Stimulated activated CD4-positive, alpha-beta T cell treated with anti-CD3 and anti-CD28 coated beads, TNF-alpha, amount 100 ng/mL, for 48 hours (primary cell): ENCODE measurements around the gene STAT5A.
"Not testable (repeated sequence)": the region's sequence is repeated elsewhere in the genome, so short reads cannot be mapped to it uniquely, and the experiment has no call there.

Experiments
- DNase-seq, 3 donors: peaks; one replicate each; pipeline ENCODE4 v3.0.0-alpha.2; 2020; ENCODE audit warnings: low read depth in 3 of 3

Gene STAT5A

GRCh38 chr17:42285346-42286050, 2.8 kb upstream of the STAT5A start:
- no peak for DNase-seq

DNA sequence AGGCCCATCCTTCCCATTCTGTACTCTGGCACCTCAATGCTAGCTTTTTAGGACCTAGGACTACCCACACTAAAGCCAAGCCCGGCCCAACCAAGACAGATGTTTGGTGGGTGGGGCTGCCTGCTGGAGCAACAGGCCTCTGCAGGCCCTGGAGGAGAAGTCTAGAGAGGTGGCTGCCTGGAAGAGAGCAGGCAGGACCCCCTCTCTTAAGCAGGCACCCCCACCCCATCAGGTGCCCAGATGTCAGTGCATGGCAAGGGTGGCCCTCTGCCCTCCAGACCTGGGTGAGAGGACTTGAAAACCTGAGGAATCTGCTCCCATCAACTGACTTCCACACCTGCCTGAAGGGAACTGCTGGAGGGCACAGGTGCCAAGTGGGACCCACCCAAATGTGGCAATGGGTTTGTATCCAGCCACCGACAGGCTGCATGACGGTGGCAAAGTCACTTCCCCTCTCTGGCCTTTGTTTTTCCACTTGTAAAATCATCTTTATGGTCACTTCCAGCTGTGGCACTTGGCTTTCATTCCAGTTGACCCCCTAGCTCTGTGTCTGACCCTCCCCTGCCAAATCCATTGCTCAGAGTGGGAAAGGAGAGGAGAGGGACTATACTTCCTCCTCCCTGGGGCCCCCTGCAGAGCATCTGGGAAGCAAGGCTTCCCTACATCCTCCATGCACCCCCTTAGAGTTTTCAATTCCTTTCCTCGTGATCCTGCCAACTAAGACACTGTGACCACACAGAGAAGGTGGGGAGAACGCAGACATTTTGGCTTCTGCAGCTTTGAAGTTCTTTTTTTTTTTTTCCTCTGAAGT, 1.7 kb upstream of the STAT5A start:
- no peak for DNase-seq

- no peak for DNase-seq
Observed at GRCh38 chr17:42287305-42287976, 857 bp upstream of the STAT5A start.

GRCh38 chr17:42288803-42289610, 709 bp downstream of the STAT5A start:
- DNase-seq = no peak

GRCh38 chr17:42289611-42290181, 1.4 kb downstream of the STAT5A start:
- DNase-seq = no peak

- no peak for DNase-seq
Observed at GRCh38 chr17:42290577-42290976, 2.3 kb downstream of the STAT5A start.

DNA sequence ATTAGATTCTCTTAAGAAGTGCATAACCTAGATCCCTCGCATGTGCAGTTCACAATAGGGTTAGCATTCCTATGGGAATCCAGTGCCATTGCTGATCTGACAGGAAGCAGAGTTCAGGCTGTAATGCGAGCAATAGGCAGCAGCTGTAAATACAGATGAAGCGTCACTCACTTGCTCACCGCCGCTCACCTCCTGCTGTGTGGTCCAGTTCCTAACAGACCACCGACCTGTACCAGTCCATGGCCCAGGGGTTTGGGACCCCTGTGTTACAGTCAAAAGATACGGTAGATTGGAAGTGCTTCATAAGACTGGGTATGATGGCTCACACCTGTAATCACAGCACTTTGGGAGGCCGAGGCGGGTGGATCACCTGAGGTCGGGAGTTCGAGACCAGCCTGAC, 2.8 kb downstream of the STAT5A start:
- no peak for DNase-seq

DNA sequence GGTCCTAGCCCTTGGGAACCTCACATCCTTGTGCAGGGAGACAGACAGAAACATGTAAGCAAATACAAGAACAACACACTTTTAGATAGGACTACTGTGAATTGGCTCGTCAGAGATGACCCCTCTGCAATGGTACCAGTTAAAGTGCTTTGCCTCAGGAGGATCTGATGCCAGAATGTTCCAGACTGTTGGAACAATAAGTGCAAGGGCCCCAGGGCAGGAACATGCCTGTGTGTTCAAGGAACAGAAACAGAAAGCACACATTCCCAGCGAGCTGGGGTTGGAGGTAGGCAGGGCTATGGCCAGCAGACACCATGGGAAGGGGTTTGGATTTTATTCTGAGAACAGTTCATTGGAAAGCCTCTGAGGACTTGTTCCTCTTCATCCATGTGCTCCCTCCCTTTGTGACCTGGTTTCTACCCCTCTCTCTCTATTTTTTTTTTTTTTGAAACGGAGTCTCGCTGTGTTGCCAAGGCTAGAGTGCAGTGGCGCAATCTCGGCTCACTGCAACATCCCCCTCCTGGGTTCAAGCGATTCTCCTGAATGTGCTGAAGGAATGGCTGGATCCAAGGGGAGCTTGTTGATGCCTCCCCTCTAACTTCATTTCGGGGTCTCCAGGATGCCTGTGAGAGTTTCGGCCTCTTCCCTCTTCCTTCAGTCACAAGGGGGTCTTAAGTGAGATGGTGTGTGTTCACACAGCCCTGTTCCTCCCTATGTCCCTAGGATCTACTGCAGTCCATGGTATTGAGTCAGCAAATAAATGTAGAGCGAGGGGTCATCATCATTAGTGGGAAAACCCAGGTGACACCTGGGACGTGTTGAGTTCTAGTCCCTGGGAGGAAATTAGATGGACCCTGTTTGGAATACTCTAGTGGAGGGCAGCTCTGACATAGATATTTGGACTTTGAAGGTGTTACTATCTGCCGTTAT, 6.4 kb downstream of the STAT5A start:
- DNase-seq = no peak

- DNase-seq = no peak
Observed at GRCh38 chr17:42296012-42296411, 7.7 kb downstream of the STAT5A start.

- DNase-seq = not testable (repeated sequence)
Observed at GRCh38 chr17:42297775-42298174, 9.5 kb downstream of the STAT5A start.

DNA sequence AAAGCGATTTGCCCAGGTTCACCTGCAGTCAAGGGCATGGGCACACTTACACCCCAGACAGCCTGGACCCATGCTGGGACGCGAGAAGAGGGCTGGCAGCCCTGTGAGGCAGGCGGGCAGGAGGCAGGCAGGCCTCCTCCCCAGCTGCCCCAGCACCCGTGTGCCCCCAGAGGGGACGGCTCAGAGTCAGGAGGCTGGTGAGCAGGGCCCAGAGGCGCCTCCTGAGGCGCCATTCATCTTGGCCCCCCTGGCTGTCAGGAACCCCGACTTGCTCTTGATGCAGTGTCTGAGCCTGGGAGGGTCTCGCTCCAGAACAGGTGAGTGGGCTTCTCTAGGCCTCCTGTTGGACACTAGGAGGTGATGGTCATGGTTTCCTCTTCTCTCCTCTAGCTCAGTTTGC, 11.1 kb downstream of the STAT5A start:
- not testable (repeated sequence) for DNase-seq

- not testable (repeated sequence) for DNase-seq
Observed at GRCh38 chr17:42299913-42300312, 11.6 kb downstream of the STAT5A start.

DNA sequence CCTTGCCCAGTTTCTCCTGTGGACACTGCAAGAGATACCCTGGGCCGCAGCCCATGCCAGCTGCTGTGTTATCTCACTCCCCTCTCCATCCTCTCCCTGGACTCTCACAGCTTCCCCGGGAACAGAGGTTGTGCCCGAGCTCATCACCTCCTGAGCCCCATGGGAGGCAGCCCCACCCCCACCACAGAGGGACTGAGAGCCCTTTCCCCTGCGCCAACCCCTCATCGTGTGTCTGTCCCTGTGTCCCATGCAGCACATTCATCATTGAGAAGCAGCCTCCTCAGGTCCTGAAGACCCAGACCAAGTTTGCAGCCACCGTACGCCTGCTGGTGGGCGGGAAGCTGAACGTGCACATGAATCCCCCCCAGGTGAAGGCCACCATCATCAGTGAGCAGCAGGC, 12.7 kb downstream of the STAT5A start:
- DNase-seq = no peak

DNA sequence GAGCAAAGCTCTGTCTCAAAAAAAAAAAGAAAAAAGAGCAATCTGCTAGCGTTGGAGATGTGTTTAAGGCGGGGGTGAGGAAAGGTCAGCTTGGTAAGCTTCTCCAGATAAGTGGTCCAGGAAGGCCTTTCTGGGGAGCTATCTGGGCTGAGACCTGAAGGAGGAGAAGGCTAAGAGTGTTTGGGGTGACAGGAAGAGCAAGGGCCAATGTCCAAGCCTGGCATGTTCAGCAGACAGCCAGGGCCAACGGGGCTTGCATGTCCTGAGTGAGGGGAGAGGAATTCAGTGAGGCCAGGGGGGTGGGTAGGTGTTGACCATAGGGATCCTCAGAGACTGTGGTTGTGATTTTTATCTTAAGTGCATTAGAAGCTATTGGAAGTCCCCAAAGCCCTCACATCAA, 15.4 kb downstream of the STAT5A start:
- DNase-seq = no peak

DNA sequence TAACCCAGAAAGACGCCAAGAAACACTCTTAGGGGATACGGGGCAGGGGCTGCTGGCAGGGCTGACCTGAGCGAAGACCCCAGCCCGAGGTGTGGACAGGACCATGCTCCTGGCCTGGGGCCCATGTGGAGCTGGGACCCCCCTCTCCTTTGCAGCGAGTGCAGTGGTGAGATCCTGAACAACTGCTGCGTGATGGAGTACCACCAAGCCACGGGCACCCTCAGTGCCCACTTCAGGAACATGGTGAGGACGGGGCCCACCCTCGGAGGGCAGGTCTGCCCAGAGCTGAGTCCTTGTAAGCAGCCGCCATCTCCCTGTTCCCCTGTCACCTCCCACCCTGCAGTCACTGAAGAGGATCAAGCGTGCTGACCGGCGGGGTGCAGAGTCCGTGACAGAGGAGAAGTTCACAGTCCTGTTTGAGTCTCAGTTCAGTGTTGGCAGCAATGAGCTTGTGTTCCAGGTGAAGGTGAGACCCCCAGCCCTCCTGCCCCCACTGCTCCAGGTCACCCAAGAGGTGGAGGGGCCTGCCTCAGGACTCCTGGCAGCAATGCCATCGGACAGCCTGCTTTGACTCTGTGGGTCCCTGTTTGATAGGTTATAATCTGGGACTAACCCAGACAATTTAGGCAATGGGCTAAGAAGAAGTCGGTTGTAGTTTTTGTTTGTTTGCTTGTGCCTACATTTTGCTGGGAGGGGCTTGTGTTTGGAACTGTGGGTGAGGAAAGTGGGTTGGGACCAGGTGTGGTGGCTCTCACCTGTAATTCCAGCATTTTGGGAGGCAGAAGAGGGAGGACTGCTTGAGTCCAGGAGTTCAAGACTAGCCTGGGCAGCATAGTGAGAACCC, 16.1 kb downstream of the STAT5A start:
- DNase-seq = no peak

GRCh38 chr17:42305031-42305330, 16.7 kb downstream of the STAT5A start:
- not testable (repeated sequence) for DNase-seq

- no peak for DNase-seq
Observed at GRCh38 chr17:42305543-42306384, 17.5 kb downstream of the STAT5A start.

- no peak for DNase-seq
Observed at GRCh38 chr17:42306385-42306667, 18.0 kb downstream of the STAT5A start.

DNA sequence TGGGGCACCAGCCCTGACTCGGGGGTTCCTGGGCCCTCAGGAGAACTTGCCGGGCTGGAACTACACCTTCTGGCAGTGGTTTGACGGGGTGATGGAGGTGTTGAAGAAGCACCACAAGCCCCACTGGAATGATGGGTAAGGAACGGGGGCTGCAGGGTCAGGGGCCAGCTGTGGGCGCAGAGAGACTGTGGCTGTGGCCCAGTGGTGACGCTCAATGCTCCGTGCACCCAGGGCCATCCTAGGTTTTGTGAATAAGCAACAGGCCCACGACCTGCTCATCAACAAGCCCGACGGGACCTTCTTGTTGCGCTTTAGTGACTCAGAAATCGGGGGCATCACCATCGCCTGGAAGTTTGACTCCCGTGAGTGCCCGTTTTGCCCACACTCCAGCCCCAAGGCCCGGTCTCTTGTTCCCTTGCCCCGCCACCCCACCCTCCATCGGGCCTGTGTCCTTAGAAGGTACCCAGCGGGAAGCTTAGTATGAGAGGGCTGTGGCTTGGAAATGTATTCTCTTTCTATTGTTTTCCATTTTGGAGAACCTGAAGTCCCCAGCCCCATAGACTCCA, 19.1 kb downstream of the STAT5A start:
- DNase-seq = no peak
